ENCODE results near the gene TGIF1.

- TF ChIP-seq ZNF274 (IDR thresholded peaks at IDR 0.05; ENCODE audit: low read depth, low read length) (no peak), YY1 (IDR thresholded peaks at IDR 0.05; ENCODE audit: insufficient read depth, insufficient read length) (no peak)
These were observed 44.2 kb downstream of the TGIF1 start for GRCh38 chr18:3494245-3494526.

Data from NT2/D1 (cell line).